PC-9 (cell line): ENCODE data around the gene MSANTD1.

Source experiments
- EZH2 ChIP-seq: fragments of 200-600 bp; sonication (generic); IDR thresholded peaks from 2 replicates; pipeline ENCODE4 v1.8.0; 2017; ENCODE audit warnings: antibody characterized with exemption, low read depth
- TF ChIP-seq, protein P1 (sequence below): fragments of 200-600 bp; sonication (generic); conservative IDR thresholded peaks from 2 replicates; pipeline ENCODE4 v1.6.1; 2017; ENCODE audit warnings: mixed run types, antibody characterized with exemption, mild to moderate bottlenecking, moderate library complexity

DNA sequence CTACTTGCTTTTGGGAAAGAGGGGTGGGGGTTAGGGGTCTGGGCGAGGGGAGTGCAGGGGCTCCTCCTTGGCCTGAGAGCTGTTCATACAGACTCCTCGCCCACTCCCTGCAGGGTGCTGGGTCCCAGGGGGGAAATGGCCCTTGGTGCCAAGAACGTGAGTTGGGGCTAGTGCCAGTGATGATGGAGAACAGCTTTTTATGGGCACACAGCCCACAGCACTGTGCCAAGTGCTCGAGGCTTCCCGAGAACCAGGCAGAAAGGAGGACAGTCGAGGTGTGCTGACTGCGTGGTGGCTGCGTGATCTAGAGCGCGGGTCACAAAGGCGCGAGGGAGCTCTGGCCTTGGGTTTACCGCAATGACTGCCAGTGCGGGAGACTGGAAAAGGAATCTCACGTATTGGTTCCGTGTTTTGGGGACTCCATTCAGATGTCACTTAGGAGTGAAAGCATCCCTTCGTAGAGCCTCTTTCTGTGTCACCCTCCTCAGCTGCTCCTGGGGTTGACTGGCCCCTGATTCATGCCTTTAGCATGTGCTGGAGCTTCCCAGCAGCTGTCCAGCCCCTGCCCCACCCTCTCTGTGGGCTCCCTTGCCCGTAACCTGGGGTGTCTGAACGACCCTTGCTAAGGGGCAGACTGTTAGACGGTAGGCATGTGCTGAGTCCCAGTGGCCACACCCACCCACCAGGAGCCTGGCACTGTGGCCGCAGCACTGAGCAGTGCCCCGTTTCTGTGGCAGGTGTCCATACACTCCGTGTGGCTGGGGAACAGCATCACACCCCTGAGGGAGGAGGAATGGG, 20.9 kb upstream of the MSANTD1 start:
- TF ChIP-seq, protein P1, sequence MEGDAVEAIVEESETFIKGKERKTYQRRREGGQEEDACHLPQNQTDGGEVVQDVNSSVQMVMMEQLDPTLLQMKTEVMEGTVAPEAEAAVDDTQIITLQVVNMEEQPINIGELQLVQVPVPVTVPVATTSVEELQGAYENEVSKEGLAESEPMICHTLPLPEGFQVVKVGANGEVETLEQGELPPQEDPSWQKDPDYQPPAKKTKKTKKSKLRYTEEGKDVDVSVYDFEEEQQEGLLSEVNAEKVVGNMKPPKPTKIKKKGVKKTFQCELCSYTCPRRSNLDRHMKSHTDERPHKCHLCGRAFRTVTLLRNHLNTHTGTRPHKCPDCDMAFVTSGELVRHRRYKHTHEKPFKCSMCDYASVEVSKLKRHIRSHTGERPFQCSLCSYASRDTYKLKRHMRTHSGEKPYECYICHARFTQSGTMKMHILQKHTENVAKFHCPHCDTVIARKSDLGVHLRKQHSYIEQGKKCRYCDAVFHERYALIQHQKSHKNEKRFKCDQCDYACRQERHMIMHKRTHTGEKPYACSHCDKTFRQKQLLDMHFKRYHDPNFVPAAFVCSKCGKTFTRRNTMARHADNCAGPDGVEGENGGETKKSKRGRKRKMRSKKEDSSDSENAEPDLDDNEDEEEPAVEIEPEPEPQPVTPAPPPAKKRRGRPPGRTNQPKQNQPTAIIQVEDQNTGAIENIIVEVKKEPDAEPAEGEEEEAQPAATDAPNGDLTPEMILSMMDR: no peak
- TF ChIP-seq EZH2: no peak
